Activated CD8-positive, alpha-beta memory T cell treated with anti-CD3 and anti-CD28 coated beads for 48 hours (primary cell): ENCODE data around the gene CDK6.

Source experiments
- DNase-seq, 3 experiments: peaks; one replicate each; pipeline ENCODE4 v3.0.0-alpha.2; 2020; ENCODE audit warnings: low read depth in 2 of 3, low spot score in 2 of 3

Gene CDK6

DNA sequence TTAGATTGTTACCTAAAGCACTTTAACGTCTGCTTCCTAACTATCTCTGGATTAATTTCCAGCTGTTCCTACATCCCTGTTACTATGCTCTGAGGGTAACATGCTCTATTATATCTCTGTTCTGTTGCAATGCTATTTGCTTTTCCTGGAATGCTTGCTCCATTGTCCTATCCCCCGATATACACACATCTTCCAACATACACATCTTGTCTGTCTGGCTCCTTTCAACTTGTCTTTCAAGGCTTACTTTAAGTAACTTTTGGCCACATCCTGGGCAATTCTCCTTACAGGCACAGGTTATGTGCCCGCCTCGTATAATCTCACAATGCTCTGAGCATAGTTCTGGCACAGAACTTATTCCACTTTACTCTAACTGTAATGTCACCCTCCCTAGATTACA is 96.2 kb downstream of the CDK6 start:
- DNase-seq = no peak

DNA sequence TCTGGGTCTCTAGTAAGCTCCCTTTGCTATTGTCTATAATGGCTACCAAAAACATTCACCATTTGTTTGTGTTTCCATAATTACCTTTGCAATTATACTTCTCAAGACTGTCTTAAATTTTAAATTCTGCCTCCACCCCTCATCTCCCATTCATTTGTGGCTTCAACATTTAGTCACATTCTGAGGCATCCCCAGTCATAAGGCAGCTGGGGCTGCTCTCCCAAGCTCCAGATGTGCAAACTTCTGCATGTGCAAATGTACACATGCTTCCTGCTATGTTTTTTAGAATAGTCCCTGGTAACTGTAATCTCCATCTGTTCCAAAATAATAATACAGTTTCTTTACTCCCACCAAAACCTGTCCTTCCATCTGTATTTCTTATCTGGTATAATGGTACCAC is 97.3 kb downstream of the CDK6 start:
- DNase-seq = no peak

DNA sequence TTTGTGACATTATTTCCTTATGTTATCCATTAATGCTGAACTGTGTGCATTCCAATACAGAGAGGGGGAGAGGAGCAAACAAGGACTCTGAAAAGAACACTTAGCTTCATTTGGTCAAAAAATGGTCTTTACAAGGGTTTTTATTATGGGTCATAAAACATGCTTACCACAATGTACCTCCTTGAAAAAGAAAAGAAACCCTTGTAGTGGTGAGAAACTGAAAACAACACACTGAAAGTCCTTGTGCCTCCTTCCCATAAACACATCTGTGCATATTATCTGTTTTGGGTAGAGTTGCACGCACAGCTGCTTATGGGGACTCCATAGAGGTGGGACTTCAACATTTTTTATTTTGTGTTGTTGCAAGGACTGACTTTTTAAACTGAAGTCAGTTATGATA is 98.7 kb downstream of the CDK6 start:
- DNase-seq = no peak

DNA sequence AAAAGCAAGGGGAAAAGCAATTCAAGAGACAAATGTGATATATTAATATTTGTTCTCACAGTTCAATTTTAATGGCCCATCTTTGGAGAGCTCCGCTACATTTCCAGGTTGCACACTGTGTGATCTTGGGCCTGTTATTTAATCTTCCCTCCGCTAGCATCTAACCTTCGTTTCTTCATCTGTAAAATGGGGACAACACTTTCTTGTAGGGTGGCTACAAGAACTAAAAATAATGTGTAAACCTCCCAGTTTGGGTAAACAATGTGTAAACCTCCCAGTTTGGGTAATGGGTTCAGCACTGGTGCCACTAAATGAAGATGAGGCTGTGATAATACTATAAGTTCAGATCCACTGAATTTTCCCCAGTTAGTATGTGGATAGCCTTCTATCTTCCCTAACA is 99.5 kb downstream of the CDK6 start:
- no peak for DNase-seq

DNA sequence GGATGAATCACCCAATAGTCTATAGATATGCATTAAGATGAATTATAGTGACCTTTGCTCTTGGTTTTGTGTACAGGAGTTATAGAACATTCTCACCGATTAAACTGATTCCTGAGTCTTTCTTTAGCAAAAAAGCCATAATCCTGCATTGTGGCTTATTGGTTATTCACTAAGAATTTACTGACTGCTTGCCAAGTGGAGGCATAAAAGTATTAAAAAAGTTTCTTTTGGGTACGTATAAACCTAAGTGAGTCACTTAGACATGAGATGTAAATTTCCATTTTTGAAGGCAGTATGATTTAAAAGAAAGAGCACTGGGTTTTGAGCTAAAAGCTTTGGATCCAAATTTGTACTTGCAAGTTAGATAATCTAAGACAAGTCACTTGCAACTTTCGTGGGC is 100.7 kb downstream of the CDK6 start:
- DNase-seq = no peak

DNA sequence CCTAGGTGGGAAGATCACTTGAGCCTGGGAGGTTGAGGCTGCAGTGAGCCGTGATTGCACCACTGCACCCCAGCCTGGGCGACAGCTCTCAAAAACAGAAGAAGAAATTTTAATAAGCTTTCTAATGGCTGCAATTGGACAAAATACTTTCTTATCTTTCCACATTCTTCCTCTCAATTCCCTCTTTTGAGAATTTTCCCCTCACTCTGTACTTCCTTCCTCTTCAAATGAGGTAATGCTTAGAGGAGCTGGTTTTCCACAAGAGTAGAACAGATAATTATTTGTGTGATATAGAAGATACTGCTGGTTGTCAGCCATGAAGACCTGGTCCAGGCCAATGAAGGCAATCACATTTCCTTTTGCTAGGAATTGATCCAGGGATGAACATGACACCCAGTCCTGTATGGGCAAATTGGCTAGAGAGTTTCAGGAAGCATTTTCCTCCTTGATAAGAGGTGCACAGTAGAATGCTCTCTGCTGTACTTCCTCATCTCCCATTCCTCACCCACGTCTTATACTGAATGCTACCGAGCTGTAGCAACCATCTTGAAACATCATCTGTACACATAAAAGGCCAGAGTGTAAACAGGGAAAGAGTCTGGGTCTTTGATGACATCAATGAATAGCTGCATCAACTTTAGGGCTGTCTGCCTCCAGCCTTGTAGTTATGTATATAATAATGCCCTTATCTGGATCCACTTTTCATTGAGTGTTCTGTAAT is 103.9 kb downstream of the CDK6 start:
- DNase-seq = no peak

DNA sequence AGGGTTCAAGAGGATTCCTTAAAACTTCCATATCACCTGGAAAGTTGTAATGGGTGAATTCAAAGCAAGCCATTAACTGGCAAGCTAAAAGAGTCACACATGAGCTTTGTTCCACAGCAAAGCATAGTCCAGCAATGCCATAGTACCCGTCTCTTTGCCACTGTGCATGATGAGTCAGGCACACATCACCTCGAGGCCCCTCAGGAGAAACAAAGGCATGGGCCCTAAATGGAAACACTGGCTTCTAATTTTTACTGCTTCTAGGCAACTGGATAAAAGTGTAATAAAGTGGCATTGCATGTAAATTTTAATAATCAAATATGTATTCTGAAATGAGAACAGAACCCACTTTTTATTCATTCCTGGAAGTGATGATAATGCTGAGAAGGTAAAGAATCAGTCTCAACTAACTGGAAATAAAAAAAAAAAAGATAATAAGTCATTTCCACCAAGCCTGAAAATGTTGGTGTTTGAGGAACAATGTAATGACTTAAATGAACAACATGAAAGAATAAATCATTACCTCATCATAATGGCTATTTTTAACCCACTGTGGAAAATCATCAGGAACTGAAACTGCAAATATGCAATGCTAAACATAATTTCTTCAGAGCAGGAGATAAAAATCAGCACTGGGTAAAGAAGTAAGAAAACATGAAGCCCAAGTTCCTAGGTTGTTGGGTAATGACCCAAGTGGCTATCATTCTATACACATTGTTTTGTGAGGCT is 104.9 kb downstream of the CDK6 start:
- no peak for DNase-seq

DNA sequence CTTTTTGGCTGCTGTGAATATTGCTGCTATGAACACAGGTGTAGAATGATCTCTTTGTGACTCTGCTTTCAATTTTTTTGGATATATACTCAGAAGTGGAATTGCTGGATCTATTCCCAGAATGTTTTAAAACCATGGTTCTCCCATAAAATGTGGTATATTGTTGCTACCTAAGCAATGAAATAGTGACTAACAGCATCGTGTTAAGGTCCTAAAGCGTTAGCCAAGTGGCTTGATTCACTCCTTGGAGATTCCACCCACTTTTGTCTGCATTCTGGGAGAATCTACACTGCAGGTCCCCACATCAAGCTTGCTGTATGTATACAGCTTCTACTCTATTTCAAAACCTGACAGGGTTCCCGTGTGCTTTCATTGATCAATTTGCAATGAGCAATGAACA is 105.6 kb downstream of the CDK6 start:
- no peak for DNase-seq

DNA sequence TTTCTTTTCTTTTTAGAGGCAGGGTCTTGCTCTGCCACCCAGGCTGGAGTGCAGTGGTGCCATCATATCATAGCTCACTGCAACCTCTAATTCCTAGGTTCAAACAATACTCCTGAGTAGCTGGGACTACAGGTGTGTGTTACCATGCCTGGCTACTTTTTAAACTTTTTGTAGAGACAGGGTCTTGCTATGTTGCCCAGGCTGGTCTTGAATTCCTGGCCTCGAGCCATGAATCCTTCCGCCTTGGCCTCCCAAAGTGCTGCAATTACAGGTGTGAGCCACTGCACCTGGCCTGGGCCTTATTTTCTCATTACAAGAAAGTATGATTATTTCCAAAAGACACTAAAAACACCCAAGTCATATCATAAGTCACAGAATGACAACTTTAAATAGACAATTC is 106.6 kb downstream of the CDK6 start:
- DNase-seq = no peak

DNA sequence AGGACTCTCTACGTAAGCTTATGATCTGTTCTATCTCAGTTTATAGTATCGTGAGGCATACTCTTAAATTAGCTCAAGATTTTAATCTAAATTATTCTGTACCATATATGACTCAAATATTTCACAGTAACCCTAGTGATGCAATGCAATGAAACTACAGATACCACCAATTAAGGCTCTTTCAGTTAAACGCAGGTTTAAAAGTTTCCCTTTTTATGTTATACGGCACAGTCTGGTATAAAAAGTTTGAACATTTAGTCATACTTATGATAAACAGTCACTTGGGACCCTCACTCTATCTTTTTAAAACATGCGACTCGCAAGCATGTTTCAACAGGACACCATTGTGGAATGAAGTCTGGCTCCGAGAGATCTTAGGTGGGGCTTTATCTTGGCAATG is 107.2 kb downstream of the CDK6 start:
- DNase-seq = no peak

DNA sequence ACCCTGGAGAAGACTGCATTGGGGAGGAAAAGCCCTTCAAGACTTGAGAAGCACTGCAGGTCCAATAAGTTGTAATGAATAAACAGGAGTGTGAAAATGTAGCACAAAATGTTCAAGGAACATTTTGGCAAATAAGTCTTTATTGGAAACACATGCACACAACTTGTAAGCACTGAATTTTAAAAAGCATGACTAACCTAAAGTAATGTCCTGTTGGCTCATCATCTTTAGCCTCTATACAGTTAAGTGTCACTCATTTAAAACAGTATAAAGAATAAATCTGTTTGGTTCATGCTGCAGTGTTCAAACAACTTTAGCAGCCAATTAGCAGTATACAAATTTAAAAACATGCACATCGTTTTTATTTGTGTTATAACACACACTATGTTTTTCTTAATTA is 108.6 kb downstream of the CDK6 start:
- no peak for DNase-seq

DNA sequence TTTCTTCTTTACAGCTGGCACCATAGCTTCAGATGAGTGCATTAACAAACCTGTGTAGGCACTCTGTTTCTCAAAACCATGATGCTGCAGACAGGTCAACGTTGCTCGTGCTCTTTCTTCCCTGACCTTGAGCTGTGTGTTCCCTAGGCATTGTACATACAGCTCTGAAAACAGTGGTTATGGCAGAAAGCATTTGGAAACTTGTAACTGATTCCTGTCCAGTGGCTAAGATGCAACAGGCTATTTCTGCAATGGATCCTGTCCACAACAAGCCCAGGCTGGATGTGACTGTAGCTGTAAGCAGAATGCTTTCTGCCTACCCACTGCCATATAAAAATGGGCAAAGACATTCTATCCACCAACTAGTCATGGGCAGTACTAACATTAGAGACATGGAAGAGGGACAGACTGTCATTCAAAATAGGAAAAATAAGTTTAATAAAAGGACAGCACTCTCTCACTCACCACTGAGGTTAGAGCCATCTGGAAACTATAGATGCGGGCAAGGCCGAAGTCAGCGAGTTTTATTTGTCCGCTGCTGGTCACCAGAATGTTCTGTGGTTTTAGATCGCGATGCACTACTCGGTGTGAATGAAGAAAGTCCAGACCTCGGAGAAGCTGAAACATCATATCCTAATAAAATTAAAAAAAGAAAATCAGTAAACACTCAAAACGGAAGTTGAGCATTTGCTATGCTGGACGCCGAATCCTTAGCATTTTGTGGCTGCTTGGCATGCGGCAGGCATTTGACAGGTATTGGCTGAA is 111.0 kb downstream of the CDK6 start:
- DNase-seq = no peak

DNA sequence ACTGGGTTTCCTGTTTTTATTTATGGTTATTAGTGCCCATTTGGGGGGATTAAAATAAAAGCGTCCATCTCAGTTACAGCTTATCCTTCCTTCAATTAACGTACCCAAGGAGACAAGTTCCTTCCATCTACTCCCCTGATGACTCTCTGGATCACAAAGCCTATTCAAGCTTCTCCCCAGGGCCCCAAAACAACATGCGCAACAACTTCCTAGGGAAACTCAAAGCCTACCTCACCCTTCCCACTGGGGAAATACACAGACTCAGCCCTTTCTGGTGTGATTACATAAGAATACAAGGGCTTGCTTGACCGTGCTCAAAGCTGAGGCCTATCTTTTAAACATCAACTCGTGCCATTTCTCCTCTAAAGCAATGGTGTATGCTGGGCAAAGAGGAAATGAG is 112.4 kb downstream of the CDK6 start:
- DNase-seq = no peak

DNA sequence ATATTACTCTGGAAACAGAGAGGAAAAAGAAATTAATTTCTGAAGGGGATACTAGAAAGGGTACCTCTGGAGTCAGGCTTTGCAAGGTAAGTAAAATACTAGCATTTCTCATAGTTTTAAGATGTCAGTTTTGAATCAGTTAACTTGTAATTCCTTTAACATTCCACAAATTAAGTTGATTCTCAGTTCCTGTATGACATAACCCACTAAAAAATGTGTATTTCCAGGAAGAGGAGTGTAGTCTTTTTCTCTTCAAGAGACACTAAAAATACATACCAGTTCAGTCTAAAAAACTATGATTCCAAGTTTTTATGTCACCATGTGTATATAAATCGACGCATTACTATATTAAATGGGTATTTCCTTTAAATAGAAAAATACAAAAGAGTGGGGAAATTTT is 113.2 kb downstream of the CDK6 start:
- DNase-seq = no peak

DNA sequence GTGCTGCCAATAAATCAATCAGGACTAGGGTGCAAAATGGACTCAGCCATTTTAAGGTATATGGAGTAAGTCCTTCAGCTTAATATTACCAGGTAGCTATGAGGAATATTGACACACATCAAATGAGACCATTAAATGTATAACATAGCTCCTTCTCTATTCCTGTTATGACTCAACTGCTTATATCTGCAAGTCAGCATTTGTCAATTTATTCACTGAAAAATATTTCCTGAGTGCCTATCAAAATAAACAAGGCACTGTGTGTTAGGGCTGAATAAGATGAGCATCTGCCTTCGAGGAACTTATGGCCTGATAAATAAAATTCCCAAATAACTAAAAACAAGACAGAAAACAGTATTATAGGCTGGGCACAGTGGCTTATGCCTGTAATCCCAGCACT is 113.8 kb downstream of the CDK6 start:
- DNase-seq = no peak

DNA sequence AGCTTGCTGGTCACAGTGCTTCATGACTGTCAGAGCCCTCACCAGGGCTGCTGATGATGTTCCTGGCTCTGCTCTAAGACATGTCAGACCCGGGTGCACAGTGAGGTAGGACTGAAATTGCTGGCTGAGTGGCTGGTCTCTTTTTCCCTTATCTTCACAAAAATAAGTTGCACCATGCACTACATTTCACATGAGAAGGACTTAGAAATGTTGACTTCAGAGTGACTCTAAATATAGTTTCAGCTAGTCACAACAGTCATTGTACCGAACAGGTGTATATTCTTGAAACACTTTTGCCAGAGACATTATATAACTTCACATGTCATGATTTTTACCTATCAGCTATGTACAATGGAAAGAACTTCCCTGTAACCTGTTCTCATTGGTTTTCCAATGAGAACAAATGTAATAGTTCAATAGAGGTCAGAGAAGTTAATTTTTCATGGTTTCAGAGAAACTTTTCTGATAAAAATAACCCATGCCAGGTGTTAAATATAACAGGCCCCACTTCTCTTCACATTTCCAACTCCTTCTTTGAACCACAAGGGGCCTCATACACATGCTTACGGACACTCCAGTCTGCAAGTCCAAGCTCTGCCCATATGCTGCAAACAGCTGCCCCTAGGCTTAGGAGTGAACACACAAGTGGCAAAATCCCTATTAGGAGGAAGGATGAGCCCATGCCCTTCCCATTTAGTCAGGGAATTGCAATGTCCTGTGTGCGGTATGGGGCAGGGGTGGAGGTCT is 115.6 kb downstream of the CDK6 start:
- DNase-seq = no peak

DNA sequence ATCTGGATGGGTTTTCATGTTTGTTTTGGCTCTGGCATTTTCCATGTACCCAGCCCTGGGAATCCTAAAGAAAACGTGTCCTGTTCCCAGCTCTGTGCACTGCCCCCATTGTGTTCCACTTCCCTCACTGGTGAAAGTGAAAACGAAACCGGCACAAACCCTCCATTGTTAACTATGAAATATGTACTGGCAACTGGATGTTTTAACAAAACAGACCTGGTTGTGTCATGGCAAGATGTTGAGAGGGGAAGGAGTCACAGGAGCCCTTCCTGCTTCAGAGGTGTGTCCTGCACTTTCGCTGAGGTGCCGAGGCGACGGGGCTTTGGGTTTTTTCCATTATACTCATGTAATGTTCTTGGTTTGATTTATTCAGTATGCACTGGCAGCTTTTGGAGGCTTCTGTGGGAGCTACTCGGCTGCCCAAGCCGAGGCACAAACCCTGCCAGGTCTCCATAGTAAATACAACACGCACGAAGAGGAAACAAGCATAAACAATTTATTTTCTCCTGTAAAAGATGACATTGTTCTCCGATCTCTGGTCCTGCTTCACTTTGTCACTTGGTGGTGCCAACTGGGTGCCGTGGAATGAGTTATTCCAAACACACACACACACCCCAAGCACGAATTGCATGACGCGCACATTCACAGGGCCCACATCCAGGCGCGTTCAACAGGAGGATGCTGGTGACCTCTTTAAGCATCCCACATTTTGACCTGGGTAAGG is 118.2 kb downstream of the CDK6 start:
- DNase-seq = peak in 2 of 3 experiments; percentile 8 to 36

DNA sequence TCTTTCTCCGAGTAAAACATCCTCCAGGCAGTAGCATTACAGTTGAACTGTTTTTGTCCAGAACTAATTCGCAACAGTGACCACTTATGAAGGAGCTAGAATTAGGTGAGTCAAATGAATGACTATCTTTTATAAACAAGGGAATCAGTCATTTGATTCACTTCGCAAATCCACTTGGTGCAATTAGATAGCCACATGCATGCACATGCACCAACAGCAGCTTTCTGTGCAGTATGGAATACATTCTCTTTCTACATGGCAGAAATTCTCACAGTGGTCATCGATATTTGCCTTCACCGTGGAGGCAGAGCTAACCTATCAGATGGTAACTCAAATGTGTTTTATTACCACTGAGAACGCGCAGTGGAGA is 118.8 kb downstream of the CDK6 start:
- no peak for DNase-seq

DNA sequence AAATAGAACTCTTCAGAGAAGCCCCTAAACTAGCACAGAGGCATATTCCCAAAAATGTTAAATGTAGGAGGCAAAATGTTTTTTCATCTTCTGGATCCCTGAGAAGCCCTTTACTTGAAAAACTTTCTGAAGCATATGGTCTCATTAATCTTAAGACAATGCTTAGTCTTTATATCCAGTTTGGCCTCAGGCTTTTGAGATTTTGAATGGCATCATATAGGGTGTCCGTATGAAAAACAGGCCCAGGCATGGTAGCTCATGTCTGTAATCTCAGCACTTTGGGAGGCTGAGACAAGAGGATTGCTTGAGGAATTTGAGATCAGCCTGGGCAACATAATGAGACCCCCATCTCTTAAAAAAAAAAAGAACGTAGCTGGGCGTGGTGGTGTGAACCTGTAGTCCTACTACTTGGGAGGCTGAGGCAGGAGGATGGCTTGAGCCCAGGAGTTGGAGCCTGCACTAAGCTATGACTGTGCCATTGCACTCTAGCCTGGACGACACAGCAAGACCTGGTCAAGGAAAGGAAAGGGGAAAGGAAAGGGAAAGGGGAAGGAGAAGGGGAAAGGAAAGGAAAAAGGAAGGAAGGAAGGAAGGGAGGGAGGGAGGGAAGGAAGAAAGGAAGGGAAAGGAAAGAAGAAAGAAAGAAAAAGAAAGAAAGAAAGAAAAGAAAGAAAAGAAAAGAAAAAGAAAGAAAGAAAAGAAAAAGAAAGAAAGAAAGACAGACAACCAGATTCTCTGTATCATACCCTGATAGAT is 119.4 kb downstream of the CDK6 start:
- no peak for DNase-seq

DNA sequence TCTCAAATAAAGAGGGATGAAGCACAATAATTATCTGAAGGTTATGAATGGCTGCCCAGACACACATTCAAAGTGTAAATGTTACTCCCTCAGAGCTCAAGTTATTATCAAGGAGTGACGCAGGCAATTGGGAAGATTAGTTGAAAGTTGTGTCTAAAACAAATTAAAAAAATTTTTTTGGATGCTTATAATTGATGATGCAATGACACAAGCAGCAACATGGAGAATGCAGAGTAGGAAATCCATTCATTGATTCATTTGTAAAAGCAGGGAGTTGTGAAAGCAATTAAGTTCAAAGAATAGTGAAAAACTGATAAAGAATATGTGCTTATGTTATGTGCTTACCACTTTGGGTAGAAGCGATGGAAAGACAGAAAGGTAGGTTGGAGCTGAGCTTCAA is 120.4 kb downstream of the CDK6 start:
- no peak for DNase-seq
